Midbrain (tissue), 1 donor: ENCODE data around the gene FBXL17.

ENCODE experiments used
- DNase-seq: peaks from one replicate; lab custom pipeline; 2025; lab: John Stamatoyannopoulos, UW

The FBXL17 gene

DNA sequence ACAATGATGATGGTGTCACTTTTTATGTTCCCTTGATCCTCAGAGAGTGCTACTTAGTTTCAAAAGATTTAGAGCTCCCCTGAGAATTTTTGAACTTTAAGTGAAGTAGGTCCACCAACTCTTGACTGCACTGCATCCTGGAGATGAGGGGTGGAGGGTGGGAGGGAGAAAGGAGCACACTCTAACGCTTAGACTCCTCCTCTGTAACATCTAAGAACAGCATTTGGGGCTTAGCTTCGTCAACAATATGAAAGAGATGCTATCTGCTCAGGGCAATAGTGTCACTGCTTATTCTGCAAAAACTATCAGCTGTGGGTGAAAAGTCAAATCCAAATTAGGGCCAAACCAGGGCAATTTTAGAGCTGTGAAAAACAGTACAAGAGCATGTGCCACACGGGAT, 468.4 kb downstream of the FBXL17 start:
- DNase-seq = no peak

DNA sequence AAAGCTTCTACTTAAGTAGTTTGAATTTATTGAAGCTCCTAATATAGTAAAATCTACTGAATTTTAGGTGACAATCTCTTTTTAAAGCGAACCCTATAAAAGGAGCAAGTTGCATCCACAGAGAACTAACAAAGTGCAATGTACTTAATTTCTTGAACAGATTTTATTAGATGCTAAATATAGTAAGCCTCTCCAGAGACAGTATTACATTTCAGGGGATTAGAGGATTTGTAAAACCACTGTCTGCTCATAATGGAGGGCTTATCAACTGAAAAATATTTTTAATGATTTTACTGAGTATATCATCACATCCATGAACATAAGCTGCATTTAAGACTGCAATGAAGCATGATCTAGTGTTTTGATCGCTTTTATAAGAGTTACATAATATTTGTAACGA, 481.2 kb downstream of the FBXL17 start:
- no peak for DNase-seq

DNA sequence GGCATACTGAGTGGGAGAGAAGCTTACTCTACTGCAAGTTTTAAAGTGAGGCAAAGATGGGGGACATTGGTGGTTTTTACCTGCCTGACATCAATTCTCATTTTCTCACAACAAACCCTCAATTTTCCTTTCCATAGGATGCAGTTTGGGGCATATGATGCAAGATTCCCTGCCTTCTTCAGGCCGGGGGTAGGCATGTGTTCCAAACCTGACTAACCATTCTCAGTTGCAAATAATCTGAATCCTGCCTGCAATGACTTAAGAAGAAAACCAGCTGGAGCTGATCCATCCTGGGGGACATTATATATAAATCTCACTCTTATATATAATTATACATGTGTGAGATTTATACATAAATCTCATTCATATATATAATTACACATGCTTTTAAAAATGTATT, 487.5 kb downstream of the FBXL17 start:
- no peak for DNase-seq

DNA sequence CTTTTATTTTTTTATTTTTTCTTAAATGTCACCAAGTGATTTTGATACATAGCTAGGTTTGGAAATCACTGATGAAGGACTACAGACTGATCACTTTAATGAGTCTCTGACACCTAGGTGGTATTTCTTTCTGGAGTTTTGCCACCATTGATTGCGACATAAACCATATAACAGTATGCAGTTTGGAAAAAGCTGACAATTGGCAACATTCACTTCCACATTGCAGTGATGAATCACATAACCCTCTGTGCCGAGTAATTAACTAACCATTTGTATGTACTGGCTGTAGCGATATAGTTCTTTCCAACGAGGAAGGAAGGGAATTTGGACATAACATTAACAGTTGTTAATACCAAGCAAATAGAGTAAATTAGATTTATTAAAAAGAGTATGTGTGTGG, 488.3 kb downstream of the FBXL17 start:
- no peak for DNase-seq

DNA sequence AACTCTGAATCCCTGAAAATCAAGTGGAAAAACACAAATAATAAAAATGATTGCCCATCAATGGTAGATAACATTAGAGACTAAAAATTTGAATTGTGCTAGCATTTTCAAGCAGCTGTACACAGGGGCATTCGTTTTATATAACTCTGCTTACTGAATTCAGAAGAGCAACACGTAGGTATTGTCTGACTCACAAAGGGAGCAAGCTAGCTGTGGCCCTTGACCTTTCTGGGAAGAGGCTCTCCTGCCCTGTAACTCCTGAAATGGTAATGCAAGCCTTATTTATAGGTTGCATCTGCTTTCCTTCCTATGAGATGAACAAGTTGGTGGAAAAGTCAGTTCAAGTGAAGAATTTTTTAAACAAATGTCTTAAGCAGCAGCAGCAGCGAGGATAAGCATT, 492.5 kb downstream of the FBXL17 start:
- no peak for DNase-seq

DNA sequence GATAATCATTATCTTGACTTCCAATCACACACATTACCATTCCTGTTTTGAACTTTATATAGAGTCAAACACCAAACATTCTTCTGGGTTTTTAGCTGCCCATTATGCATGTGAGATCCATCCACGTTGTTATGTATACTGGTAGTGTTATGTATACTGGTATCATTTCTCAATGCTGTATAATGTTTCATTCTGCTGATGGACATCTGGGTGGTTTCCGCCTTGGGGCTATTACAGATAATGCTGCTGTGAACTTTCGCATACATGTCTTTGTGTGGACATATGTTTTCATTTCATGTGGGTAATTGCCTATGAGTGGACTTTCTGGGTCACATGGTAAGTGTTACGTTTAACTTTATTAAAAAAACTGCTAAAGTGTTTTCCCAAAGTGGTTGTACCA, 493.4 kb downstream of the FBXL17 start:
- no peak for DNase-seq

DNA sequence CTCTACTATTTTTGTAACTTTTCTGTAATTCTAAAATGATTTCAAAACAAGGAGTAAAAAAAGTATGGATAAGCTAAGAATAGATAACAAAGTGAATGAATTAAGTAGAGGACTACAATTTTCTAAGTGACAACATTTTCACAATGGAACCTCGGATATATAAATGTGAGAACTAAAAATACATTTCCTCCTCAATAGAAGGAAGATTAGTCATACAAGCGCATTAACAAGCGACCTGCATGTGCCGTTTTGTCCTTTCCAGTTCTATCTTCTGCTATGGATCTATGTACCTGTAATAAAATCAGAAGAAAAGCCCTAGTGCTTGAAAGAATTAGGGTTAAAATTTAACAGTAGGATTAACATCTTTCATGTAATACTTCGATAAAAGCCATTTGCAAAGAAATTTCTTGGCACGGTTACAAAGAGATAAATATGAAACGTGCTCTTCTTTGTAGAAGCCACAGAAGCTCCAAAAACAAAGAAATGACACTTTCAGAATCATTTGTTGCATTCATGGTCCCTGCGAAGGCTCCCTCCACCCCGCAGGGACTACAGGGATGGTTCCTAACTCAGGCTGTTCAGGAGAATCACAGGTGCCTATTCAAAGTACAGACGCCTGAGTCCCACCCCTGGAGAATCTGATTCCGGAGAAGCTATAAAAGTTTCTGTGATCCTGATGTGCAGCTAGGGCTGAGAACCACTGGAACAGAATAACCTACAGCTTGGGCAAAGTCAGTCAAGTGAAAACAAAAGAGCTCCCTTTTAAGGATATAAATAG, 494.5 kb downstream of the FBXL17 start:
- DNase-seq = no peak

DNA sequence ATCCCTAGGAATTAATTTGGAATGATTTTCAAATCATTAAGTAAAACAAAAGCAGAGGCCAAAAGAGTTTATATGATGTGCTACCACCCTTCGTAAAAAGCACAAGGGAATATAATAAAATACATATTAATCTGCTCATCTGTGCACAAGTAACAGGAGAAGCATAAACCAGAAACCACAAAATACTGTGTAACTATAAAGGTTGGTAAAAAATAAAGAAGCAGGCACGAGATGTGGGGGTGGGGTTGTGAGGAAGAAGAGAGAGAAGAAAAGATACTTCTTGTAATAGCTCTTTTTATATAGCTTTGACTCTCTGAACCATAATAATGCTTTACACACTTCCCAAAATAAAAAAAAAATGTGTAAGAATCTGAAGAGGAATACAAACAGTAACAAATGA, 496.3 kb downstream of the FBXL17 start:
- no peak for DNase-seq

DNA sequence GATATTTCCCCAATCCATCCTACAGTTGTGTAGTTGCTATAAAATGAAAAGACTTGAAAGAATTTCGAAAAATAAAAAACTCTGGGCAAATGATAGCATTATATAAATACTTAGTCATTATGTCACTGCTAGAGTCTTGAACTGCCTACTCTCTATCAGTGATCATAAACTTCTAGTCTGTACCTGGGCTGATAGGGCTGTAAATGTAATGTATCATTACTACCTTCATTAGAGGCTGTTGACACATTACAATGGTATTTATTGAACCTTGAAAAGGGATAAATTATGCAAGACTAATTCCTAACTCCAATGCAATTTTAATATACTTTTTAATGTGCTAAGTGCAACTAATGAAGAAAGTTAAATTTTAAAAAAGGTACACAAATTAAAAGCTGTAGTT, 497.0 kb downstream of the FBXL17 start:
- no peak for DNase-seq

DNA sequence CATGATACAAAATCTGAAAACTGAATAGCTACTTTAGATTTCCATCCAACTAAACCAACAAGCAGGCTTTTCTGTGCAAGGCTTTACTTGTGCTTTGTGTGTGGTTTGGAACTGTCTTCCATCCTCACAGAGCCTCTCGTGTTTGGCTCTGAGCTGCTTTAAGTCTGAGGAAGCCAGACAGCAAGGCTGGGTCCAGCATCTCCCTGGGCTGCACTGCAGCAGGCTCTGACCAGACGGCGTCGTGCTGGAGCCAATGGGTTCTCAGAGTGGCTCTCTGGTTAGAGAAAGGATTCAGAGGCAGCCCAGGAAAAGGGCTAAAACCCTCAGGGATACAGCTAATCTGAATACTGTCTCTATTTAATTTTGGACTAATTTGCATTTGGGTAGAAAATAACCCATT, 503.2 kb downstream of the FBXL17 start:
- DNase-seq = no peak

DNA sequence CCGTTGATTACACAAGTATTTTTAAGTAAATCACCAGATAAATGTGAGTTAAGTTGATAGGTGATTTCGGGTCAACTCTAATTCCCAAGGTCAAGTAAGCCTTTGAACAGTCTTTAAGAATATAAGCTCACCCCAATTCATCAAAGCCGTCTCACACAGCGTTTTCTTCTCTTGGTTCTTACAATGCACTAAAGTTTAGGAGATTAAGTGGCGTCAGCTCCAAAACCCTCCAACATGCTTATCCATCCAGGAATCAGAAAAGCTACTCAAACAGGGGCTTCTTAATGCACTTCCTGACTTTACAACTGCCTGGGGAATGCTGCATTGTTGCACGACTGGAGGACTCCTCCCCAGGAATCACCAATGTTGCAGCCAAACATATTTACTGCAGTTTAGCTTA, 505.0 kb downstream of the FBXL17 start:
- no peak for DNase-seq

DNA sequence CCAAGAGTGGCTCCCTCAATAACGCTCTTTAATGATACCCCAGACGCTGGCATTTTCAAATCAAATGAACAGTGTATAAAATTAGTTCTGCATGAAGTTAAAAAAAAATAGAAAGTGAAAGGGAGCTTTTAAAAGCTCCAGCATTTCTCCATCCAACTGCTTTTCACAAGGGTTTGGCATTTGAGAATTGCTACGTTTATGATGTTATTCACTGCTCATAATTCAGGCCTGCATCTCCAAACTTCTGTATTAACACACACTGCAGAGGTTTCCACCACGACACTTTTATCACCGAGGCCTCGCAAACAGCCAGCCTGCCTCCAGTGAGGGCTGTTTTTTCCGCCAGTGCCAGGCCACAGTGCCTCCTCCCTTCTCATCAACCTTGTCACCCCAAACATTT, 505.6 kb downstream of the FBXL17 start:
- no peak for DNase-seq

DNA sequence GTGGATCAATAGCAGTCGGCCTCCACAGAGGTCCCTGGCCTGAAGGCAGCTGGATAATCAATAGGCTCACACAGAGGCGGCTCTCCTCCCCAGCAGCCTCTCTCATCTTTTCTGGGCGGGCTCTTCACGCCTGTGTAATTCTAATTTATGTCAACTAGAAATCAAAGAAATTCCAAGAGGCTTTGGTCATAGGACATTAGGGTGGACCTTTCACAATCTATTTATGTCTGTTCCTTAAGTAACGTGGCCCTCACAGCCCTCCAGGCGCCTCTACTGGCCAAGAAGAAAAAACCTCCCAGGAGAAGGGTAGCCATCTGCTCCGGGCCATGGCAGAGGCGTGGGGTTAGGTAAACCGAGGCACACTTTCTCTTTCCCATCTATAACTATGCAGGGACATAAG, 506.1 kb downstream of the FBXL17 start:
- no peak for DNase-seq

DNA sequence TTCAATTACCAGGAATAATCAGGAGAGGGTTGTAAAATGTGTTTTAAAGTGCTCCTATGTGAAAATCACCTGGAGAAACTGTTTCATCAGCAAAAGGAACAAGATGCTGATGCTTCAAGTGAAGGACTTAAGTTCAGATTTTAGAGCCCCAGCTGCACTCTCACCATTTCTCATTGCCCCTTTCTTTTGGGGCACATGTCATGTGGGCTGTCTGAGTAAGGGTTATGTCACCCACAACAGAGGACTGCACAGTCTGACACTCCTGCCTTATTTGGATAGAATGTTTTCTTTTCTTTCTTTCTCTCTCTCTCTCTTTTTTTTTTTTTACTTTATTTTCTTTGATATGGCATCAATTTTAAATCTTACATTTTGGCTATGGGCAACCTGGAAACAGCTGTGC, 507.1 kb downstream of the FBXL17 start:
- no peak for DNase-seq

DNA sequence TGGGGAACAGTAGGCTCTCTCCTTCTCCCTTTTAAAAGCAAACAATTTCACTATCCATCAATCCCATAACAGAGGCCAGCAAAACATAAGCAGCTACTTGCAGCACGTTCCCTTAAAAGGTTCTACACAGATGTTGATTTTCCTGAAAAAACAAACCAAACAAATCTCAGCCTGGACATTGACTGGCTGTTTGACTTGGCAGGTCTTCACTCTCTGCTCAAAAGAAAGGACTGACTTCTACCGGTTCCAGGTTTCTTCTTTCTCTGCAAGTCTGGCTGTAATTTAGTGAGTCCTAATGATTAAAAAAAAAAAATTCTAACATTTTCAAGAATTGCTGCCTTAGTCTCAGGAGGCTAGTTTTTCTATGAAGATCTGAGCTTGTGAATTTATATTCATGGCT, 508.0 kb downstream of the FBXL17 start:
- DNase-seq = no peak

DNA sequence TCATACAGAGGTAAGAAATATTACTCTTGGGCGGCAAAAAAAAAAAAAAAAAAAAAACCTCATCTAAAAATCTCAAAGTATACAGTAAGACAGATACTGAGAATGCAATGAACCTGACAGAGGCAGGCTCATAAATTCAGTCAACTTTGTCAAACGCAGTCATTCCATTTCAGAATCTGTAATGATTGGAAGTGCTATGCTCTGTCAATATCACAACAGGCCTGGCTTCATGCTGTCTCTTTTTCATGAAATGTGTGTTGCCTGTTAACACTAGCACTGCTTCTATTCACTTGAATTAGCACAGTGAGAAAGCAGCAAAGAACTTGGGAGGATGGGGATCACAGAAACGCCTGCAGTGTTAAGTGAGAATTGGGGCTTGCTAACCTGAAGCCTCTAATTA, 510.9 kb downstream of the FBXL17 start:
- DNase-seq = no peak

DNA sequence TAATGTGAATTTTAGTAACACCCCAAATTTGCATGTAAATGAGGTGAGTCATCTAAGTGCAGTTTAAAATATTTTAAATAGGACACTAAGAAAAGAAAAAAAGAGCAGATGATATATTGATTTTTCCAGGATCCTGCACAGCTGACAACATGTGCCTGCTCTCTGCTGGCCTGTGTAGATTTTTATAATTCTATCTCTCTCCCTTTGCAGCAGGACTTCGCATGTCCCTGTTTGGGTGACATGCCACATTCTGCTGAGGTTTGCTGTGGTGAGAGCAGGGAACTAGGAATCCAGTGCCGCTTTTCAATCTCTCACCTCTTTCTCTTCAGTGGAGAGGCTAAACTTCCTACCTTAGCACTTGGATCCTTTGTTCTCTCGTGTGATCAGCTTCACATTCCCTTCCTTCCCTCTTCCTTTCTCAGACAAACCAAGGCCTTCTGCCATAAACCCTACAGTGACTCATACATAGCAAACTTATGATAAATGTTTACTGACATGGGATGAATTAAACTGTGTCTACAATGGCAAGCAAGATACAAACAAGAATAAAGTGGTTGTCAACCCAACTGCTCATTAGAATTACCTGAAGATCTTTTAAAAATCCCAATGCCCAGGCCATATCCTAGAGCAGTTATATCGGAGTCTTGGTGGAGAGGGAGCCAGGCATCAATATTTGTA, 512.3 kb downstream of the FBXL17 start:
- no peak for DNase-seq

DNA sequence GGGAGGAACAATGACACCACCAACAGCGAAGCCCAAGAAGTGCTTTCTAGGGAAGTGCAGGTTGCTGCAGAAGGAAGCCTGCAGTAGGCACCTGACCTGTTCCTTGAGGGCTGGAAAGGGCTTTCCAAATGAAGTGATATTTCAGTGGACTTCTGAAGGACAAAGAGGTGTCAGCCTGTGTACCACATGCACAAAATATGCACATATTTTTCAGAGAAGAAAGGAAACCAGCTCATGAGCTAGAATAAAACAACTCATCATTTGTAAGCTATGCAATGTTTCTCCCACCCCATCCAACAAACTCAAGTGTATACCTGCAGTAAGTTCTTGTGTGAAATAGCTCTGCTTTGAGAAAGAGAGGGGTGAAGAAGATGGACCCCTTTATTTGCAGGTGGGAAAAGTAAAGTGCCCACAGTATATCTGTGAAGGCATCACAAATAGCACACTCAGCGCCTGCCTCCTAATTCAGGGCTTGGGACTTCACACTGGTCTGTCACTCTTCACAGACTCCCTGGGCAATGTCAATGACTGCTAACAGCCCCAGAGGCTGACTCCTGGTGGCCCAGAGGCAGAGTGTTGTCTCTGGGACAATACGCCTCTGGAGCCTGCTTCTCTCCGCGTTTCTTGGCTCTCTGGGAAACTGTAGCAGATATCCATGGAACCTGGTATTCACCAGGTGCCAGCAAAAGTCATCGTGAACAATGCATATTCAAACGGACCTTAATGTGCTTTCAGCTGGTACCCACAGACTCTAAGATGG, 513.1 kb downstream of the FBXL17 start:
- DNase-seq = no peak

DNA sequence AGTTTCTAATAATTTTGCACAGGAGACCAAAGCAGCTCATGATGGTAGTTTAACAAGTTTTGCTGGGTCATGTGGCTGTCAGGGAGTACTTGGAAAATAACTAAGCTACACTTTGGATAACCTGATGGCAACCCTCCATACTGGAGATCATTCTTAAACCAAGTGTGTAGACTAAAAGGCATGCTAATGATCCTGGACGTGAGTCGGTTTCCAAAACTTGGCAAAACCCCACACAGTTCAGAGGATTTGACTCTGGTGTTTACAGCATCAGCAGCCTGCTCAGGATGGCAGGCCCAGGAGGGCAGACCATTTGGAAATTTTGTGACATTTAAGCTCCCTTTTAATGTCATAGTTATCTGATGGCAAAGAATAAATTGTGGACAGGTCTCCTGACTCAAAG, 514.6 kb downstream of the FBXL17 start:
- no peak for DNase-seq

DNA sequence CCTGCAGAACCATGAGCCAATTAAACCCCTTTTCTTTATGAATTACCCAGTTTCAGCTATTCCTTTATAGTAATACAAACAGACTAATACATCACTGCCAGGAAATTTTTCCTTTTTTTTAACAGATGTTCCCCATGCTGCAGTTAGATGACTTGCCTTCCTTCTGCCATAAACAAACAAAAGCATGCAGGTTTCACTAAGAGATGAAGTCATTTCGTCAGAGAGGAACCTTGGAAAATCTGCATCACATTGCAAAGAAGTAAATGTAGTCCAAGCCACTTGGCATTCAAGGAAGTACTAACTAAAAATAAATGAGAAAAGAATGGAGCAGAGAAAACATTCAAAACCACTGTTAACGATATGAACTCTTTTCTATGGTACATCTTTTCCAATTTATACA, 517.1 kb downstream of the FBXL17 start:
- DNase-seq = no peak

DNA sequence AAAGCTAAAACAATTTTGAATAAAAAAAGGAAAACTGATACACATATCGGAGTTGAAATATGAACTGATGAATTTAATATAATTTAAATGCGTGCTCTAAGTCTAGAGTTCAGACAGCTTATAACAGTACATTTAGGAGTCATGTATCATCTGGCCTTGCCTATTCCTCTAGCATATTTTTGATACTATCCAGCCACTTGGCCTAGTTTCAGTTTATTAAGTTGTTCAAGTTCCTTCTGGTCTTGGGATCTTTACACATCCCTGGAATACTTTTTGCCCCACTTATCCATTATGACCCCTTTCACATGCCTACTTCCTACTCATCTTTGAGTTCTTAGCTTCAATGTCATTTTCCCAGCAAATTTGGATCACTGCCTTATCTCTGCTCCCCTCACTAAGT, 518.8 kb downstream of the FBXL17 start:
- no peak for DNase-seq

DNA sequence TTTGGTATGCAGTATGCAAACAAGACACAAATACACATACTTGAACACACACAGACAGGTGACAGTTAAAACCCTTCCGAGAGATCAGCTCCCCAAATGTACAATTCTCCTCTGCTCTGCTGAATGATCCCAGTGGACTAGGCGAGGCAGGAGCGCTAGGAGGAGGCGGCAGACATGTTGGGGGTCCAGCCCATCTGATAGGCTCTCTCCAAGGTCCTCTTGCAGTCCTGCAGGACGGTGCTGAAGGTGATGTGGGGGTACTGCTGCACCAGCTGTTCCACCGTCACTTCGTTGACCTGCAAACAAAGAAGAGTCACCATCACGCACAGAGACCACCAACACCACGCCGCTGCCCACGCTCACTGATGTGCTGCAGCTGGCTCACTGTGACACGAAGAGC, 520.3 kb downstream of the FBXL17 start:
- no peak for DNase-seq

DNA sequence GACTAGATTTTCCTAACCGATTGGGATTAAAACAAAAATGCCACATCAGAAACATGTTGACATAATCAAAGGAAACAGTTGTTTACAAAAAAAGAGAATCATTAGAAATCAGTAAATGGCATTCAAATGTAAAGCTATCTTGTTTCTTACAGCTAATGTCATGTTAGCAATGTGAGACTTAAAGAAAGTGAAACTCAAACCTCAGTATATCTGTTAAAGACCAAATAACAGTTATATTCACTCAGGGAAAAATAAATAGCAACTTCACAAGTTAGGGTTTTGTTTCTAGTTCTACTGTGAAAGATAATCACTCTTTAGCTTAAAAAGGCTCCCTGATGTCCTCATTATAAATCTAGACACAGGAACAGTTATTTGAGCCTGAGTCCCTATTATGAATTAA, 521.9 kb downstream of the FBXL17 start:
- no peak for DNase-seq
